PC-3 (cell line): Measurements from ENCODE around the gene PROSER2. TPM values are rescaled to one million over a fixed set of nuclear protein-coding genes. Genes with fewer than 3 reads are reported as not detected.

Experiments
- ATAC-seq: fragments of 200-7000 bp; cut with Tn5 transposase; 2 replicates; pipeline ENCODE4 v1.9.1; 2020; ENCODE audit warnings: mild to moderate bottlenecking, moderate library complexity
- BruUV-seq: library from RNA; stranded (reverse); fragments of 400-500 nt; replicated peaks from 2 replicates; lab custom pipeline; 2021; lab: Mats Ljungman, UMichigan
- CTCF ChIA-PET: fragments of 300-600 bp; sonication (Branson Sonifier 250); formaldehyde crosslinking; loops from one replicate; lab custom pipeline; 2022; ENCODE audit warnings: antibody characterized with exemption; lab: Charles Lee
- POLR2A ChIA-PET: fragments of 300-600 bp; sonication (Branson Sonifier 250); formaldehyde crosslinking; loops from one replicate; lab custom pipeline; 2022; ENCODE audit warnings: antibody characterized with exemption; ENCODE audit not compliant: unreplicated experiment; lab: Charles Lee
- DNase-seq: peaks from one replicate; pipeline ENCODE4 v3.0.0-alpha.2; 2015
- H2AFZ ChIP-seq: fragments of 300-600 bp; sonication (generic); 2 replicates; pipeline ENCODE4 v1.6.0; 2016; ENCODE audit warnings: antibody characterized with exemption, low read length
- H3F3A ChIP-seq: fragments of 300-600 bp; sonication (generic); one replicate; pipeline ENCODE4 v1.6.0; 2017; ENCODE audit warnings: antibody characterized with exemption, low read length, control low read depth, mild to moderate bottlenecking; ENCODE audit not compliant: unreplicated experiment
- H3K27ac ChIP-seq: fragments of 300-600 bp; sonication (generic); 2 replicates; pipeline ENCODE4 v1.5.1; 2016; ENCODE audit warnings: mild to moderate bottlenecking, low read length
- H3K27me3 ChIP-seq: fragments of 300-600 bp; sonication (generic); 2 replicates; pipeline ENCODE4 v1.6.1; 2016; ENCODE audit warnings: low read length, mixed read lengths
- H3K36me3 ChIP-seq: fragments of 300-600 bp; sonication (generic); 2 replicates; pipeline ENCODE4 v1.6.1; 2016; ENCODE audit warnings: low read depth, mixed run types, low read length, mixed read lengths
- H3K4me1 ChIP-seq: fragments of 300-600 bp; sonication (generic); 2 replicates; pipeline ENCODE4 v1.5.1; 2016; ENCODE audit warnings: low read length; ENCODE audit not compliant: insufficient read depth
- H3K4me2 ChIP-seq: fragments of 300-600 bp; sonication (generic); 2 replicates; pipeline ENCODE4 v1.6.0; 2016; ENCODE audit warnings: low read length
- H3K4me3 ChIP-seq: fragments of 300-600 bp; sonication (generic); 2 replicates; pipeline ENCODE4 v1.5.1; 2016; ENCODE audit warnings: mild to moderate bottlenecking, low read length, mixed read lengths
- H3K79me2 ChIP-seq: fragments of 300-600 bp; sonication (generic); 2 replicates; pipeline ENCODE4 v1.6.1; 2017; ENCODE audit warnings: low read length, mixed read lengths
- H3K9ac ChIP-seq: fragments of 300-600 bp; sonication (generic); 2 replicates; pipeline ENCODE4 v1.6.0; 2016; ENCODE audit warnings: mild to moderate bottlenecking, low read length
- H3K9me2 ChIP-seq: fragments of 300-600 bp; sonication (generic); replicated peaks from 2 replicates; pipeline ENCODE4 v1.6.1; 2016; ENCODE audit warnings: mixed run types, low read length, mixed read lengths
- H3K9me3 ChIP-seq: fragments of 300-600 bp; sonication (generic); 2 replicates; pipeline ENCODE4 v1.6.1; 2016; ENCODE audit warnings: low read length, mixed read lengths
- H4K20me1 ChIP-seq: fragments of 300-600 bp; sonication (generic); 2 replicates; pipeline ENCODE4 v1.6.1; 2016; ENCODE audit warnings: low read length, mixed read lengths
- CTCF ChIP-seq: fragments of 300-600 bp; sonication (generic); conservative IDR thresholded peaks from 2 replicates; pipeline ENCODE4 v1.5.1; 2017; ENCODE audit warnings: antibody characterized with exemption, low read depth, mild to moderate bottlenecking, low read length
- EZH2 ChIP-seq: fragments of 300-600 bp; sonication (generic); IDR thresholded peaks from one replicate; pipeline ENCODE4 v1.6.1; 2017; ENCODE audit warnings: antibody characterized with exemption, mild to moderate bottlenecking, low read length; ENCODE audit not compliant: unreplicated experiment
- EZH2phosphoT487 ChIP-seq: fragments of 300-600 bp; sonication (generic); IDR thresholded peaks from 2 replicates; pipeline ENCODE4 v1.6.1; 2018; ENCODE audit warnings: mild to moderate bottlenecking, antibody characterized with exemption, low read length, borderline replicate concordance
- intact Hi-C: fragments of 100-400 bp; cut with micrococcal nuclease; formaldehyde crosslinking; loops from 2 replicates; pipeline ENCODE4 v1.9.0; 2023
- total RNA-seq: library from RNA; depleted of rRNA; stranded (reverse); fragments of >200 nt; gene quantifications from 2 replicates; pipeline ENCODE4 v1.2.3, GENCODE V29; 2014

Gene PROSER2
- total RNA-seq, 1 experiment from 2014 or later: 52.5 TPM

GRCh38 chr10:11885437-11886137, 62.4 kb downstream of the PROSER2 start:
- intact Hi-C loops: no loop called here
- DNase-seq: no peak
- H3K36me3 ChIP-seq: no peaks in the 10 kb centered on the region
- H3K79me2 ChIP-seq: no peaks in the 10 kb centered on the region
- TF ChIP-seq CTCF (no peak), EZH2phosphoT487 (no peak), EZH2 (no peak)
- peak overlapping the region; percentile 85 for H3K27ac ChIP-seq
- no peaks in the 10 kb centered on the region for H3F3A ChIP-seq
- no peaks in the 10 kb centered on the region for H3K9me2 ChIP-seq
- ChIA-PET CTCF (no interaction called here), POLR2A (interaction anchor here (0.7 kb wide), 1 partner anchor 87 kb away, joined by 4 read pairs; no protein-coding TSS in a partner anchor)
- peak overlapping the region; percentile 55 for H3K9ac ChIP-seq
- H3K4me3 ChIP-seq: no peak overlapping the region
- no peaks in the 10 kb centered on the region for H3K9me3 ChIP-seq
- H3K27me3 ChIP-seq: no peaks in the 10 kb centered on the region
- no peak overlapping the region for H2AFZ ChIP-seq
- BruUV-seq: no TSS peak
- H3K4me1 ChIP-seq: peaks cover 42% of the 10 kb centered on the region
- no peaks in the 10 kb centered on the region for H4K20me1 ChIP-seq
- H3K4me2 ChIP-seq: no peak overlapping the region
- no peak for ATAC-seq

GRCh38 chr10:11886138-11886474, 63.0 kb downstream of the PROSER2 start:
- peak overlapping the region; percentile 85 for H3K27ac ChIP-seq

More at GRCh38 chr10:11886138-11886474, 63.0 kb downstream of the PROSER2 start:
- no peak for ATAC-seq
- CTCF ChIA-PET: no interaction called here
- H4K20me1 ChIP-seq: no peaks in the 10 kb centered on the region
- H3K36me3 ChIP-seq: no peaks in the 10 kb centered on the region
- no peaks in the 10 kb centered on the region for H3K79me2 ChIP-seq
- TF ChIP-seq EZH2phosphoT487: no peak
- TF ChIP-seq EZH2: no peak
- no peak for TF ChIP-seq CTCF
- H2AFZ ChIP-seq: no peak overlapping the region
- H3K4me2 ChIP-seq: no peak overlapping the region
- no peaks in the 10 kb centered on the region for H3F3A ChIP-seq
- peaks cover 37% of the 10 kb centered on the region for H3K4me1 ChIP-seq
- DNase-seq: no peak
- intact Hi-C loops: no loop called here
- peak overlapping the region; percentile 55 for H3K9ac ChIP-seq
- H3K9me2 ChIP-seq: no peaks in the 10 kb centered on the region
- H3K9me3 ChIP-seq: no peaks in the 10 kb centered on the region
- H3K4me3 ChIP-seq: no peak overlapping the region
- POLR2A ChIA-PET: interaction anchor here (0.7 kb wide), 2 partner anchors 12 to 87 kb away, joined by 3 to 4 read pairs; no protein-coding TSS in a partner anchor
- no peaks in the 10 kb centered on the region for H3K27me3 ChIP-seq
- BruUV-seq: no TSS peak
